Ecto neural progenitor cell (in vitro differentiated cells): ENCODE measurements around the gene TRIM44.
"Not testable (repeated sequence)": the region's sequence is repeated elsewhere in the genome, so short reads cannot be mapped to it uniquely, and the experiment has no call there.

Source experiments
- DNase-seq: peaks from one replicate; pipeline ENCODE4 v3.0.0-alpha.2; 2018; ENCODE audit warnings: low spot score

The TRIM44 gene

DNA sequence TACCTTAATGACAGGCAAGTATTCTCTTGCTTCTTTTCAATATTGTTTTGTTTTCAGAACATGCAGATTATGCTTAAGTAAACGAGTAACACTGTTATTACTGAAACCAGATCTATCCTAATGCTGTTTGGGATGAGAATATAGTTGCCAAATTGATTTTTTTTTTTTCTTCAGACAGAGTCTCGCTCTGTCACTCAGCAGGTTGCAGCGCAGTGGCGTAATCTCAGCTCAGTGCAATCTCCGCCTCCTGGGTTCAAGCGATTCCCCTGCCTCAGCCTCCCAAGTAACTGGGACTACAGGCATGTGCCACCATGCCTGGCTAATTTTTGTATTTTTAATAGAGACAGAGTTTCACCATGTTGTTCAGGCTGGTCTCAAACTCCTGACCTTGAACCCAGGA is 91.0 kb downstream of the TRIM44 start:
- DNase-seq, result not testable (repeated sequence)

DNA sequence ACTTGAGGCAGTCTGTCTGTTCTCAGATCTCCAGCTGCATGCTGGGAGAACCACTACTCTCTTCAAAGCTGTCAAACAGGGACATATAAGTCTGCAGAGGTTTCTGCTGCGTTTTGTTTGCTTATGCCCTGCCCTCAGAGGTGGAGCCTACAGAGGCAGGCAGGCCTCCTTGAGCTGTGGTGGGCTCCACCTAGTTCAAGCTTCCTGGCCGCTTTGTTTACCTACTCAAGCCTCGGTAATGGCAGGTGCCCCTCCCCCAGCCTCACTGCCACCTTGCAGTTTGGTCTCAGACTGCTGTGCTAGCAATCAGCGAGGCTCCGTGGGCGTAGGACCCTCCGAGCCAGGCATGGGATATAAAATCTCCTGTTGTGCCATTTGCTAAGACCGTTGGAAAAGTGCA is 97.4 kb downstream of the TRIM44 start:
- not testable (repeated sequence) for DNase-seq

DNA sequence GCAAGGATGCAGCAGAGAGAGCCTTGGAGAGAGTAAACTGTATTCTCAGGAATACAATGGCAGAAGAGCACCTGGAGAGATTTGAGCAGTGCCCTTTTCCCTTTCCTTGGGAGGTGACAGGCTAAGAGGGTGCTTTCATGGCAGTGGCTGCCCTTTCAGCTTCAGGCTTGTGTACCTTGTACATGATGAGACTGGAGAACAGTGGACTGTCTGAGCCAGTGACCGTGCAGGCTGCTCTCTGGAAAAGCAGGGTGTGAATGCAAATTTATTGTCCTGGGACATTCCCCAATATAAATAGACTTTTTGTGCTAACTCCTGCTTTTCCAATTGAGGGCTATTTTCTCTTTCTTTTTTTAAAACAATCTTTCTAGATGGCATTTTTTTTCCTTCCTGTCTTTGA is 99.3 kb downstream of the TRIM44 start:
- no peak for DNase-seq

DNA sequence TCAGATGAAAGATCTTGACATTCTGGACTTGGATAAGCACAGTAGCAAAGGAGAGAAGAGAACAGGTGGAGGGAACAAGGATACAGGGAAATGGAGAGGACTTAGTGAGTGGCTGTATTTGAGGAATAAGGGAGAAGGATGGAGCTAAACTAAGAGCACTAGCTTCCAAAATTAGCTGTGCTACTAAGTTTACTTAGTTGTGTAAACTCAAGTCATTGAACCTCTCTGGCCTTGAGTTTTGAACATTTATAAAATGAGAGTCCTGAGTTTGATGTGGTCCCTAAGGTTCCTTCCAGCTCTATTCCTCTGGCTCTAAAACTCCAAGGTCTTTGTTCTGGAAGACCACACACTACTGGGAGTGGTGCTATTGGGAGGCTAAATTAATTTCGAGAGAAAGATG is 100.7 kb downstream of the TRIM44 start:
- DNase-seq, result no peak

DNA sequence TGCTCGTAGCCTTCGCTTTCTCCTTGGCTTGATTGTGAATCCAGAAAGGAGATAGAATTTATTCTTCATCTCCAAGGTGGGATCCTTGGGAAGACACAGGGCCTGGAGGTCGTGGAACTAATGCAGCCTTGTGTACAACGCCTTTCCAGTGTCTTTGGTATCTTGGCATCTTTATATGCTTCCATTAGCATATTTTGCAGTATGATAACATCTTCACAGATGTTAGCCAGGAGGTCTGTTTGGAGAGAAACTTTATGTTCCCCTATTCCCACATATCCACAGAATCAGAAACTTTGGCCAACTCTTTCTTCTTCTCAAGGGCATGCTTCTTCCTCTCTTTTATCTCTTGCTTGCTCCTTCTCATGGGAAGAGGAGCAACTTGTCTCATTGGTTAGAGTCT is 101.2 kb downstream of the TRIM44 start:
- no peak for DNase-seq

DNA sequence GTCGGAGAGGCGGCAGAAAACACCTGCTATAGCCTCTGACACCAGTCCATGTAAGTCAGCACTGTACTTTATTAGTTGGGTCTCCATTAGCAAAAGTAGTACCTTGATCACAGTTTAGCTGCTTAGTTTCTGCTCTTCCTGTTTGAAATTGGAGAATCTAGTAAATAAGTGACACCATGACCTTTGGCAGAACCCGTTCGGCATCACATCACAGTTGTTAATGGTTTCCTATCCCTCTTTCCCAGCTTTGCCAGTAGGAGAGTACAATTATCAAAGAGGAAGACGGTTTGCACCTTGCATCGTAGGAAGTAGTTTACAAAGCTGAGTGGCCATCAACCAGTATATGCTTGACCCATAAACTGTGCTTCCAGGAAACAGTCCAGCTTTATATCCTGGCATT is 101.8 kb downstream of the TRIM44 start:
- no peak for DNase-seq

DNA sequence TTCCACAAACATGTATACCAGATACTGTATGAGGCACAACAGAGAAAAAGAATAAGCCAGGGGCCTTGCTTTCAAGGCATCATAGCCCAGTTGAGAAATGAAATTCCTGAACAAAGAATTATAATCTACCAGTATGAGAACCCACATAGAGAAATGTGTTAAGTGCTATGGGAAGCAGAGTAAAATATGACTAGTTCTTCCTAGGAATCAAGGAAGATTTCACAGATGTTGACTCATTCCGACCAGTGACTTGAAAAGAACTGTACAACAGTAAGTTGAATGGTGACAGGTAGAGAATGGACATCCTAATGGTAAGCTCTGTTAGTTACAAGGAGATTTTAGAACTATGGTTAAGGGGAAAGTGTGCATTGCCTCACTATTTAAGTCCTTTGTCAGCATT is 102.6 kb downstream of the TRIM44 start:
- DNase-seq, result no peak

DNA sequence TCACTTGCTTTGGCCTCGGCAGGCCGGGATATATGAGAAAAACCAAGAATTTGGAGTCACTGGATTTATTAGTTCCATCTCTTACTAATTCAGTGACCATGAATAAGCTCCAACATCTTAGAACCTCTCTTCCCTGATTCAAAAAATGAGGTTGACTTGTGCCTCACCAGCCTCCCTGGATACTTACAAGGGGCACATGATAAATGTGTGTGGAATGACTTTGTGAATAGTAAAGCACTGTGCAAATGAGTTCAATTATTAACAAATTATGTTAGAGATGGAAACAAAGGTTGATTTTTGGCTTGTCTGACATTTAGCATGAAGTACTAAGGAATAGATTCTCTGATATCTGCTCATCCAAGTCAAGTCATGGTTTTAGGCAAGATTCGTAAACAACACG is 104.1 kb downstream of the TRIM44 start:
- DNase-seq, result no peak

DNA sequence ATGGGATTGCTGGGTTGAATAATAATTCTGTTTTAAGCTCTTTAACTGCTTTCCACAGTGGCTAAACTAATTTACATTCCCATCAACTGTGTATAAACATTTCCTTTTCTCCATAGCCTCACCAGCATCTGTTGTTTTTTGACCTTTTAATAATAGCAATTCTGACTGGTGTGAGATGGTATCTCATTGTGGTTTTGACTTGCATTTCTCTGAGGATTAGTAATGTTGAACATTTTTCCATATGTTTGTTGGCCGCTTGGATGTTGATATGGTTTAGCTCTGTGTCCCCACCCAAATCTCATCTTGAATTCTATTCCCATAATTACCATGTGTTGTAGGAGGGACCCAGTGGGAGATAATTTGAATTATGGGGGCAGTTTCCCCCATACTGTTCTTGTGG is 107.8 kb downstream of the TRIM44 start:
- DNase-seq, result not testable (repeated sequence)

DNA sequence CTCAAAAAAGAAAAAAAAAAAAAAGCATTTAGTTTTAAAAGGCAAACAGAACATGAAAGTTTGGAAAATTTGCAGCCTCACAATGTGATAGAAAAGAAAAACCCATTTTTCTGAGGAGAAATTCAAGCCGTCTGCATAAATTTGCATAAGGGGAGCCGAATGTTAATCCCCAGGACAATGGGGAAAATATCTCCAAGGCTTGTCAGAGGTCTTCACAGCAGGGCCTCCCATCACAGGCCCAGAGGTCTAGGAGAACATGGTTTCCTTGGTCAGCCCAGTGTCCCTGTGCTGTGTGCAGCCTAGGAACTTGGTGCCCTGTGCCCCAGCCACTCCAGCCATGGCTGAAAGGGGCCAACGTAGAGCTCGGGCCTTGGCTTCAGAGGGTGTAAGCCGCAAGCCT is 109.1 kb downstream of the TRIM44 start:
- DNase-seq, result no peak

DNA sequence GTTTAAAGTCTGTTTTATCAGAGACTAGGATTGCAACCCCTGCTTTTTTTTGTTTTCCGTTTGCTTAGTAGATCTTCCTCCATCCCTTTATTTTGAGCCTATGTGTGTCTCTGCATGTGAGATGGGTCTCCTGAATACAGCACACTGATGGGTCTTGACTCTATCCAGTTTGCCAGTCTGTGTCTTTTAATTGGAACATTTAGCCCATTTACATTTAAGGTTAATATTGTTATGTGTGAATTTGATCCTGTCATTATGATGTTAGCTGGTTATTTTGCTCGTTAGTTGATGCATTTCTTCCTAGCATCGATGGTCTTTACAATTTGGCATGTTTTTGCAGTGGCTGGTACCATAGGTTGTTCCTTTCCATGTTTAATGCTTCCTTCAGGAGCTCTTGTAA is 114.7 kb downstream of the TRIM44 start:
- not testable (repeated sequence) for DNase-seq

DNA sequence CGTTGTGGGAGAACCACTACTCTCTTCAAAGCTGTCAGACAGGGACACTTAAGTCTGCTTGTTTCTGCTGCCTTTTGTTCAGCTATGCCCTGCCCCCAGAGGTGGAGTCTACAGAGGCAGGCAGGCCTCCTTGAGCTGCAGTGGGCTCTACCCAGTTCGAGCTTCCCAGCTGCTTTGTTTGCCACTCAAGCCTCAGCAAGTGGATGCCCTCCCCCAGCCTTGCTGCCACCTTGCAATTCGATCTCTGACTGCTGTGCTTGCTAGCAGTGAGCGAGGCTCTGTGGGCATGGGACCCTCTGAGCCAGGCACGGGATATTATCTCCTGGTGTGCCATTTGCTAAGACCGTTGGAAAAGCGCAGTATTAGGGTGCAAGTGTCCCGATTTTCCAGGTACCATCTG is 116.4 kb downstream of the TRIM44 start:
- DNase-seq, result not testable (repeated sequence)

DNA sequence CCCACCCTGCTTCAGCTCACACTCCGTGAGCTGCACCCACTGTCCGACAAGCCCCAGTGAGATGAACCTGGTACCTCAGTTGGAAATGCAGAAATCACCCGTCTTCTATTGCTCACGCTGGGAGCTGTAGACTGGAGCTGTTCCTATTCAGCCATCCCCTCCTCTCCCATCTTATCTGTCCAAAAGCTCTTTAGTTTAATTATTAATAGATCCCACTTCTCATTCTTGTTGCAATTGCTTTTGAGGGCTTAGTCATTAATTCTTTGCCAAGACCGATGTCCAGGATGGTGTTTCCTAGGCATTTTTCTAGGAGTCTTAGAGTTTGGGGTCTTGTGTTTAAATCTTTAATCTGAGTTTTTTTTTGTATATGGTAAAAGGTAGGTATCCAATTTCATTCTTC is 116.8 kb downstream of the TRIM44 start:
- no peak for DNase-seq

DNA sequence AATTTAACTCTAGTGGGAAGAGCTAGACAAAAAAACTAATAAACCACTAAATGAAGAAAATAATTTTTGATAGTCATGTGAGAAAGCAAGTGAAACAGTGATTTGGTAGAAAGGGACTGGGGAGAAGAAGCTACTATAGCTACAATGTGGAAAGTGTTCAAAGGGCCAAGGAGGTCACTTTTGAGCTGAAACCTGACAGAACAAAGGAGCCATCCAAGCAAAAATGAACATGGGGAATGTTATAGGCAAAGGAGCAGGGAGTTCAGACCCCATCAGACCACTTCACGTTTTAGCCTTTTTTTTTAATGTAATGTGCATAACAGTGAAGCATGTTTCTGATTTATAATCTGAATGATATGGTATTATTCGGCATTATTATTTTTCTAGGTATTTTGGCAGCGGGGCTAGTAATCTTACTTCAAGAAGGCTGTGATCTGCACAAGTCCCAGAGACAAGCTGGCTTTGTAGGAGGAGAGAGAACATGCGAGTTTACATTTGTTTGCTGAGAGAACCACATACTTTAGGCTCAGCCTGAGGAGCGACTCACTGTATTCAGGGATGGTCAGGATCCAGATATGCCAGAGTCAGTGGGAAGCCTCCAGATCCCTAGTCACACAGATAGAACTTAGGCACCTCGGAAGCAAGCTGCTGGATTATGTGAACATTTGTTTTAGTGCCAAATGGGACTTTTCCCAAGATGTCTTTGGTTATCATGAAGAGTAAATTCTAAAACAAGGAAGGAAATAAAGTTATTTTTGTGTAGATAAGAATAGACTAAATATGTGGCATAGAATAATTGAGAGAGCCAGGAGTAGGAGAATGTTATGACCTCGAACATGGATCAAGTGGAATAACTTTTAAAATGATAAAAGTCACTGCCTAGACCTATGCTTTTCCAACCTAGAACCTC is 118.6 kb downstream of the TRIM44 start:
- no peak for DNase-seq

DNA sequence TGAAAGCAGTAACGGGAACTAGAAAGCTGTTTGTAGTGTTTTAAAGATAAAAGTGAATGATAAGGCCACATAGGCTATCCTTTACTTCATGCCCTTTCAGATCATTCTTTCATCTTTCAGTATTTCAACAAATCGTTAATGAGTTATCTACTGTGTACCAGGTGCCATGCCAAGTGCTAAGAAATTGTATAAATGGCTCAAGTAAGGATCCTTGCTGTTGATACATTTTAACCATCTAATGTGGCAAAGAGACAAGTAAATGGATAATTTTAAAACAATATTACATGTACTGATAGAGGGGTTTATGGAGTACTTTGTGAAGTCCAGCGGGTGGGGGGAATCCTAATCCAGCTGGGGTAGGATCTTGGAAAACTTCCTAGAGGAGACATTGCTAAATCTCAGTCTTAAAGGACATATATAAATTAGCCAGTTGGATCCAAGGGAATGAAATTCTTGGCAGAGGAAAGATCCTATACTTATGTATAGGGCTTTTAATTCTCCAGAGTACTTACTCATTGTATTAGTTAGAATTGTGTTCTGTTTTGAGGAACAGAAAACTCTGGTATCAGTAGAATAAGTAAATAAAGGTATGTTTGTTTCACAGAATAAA is 119.4 kb downstream of the TRIM44 start:
- no peak for DNase-seq

DNA sequence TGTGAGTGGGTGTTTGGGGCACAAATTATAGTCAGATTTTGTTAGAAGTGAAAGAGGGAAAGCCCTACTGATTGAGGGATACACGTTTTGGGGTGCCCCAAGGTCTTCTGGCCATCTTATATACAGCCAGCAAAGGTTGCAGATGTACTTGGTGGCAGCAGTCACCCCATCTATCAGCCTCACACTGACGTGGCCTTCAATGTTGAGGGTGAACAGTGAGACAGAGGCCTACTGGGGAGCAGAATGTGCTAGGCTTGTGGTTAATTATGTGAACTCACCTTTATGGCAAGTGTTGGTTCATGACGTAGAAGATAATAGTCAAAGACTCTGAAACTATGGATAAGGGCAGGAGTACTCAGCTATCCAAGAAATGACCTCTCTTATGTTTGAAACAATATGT is 121.2 kb downstream of the TRIM44 start:
- no peak for DNase-seq

DNA sequence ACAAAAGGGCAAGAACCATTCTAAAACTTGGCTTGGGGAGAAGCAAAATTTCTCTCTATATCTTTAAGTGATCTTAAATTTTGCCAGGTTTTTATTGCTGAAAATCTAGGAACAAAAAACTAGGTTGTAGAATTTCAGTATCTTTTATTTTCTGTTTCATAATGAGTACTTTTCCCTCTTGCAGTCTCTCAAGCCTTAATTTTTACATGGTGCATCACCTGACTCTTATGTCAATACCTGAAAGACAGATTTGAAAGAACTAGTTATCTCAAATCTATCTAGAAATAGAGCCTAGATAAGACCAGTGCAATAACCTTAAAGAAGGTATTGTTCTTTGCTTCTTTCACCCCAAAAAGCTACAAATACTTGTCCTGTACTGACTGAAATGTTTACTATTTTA is 122.1 kb downstream of the TRIM44 start:
- no peak for DNase-seq

DNA sequence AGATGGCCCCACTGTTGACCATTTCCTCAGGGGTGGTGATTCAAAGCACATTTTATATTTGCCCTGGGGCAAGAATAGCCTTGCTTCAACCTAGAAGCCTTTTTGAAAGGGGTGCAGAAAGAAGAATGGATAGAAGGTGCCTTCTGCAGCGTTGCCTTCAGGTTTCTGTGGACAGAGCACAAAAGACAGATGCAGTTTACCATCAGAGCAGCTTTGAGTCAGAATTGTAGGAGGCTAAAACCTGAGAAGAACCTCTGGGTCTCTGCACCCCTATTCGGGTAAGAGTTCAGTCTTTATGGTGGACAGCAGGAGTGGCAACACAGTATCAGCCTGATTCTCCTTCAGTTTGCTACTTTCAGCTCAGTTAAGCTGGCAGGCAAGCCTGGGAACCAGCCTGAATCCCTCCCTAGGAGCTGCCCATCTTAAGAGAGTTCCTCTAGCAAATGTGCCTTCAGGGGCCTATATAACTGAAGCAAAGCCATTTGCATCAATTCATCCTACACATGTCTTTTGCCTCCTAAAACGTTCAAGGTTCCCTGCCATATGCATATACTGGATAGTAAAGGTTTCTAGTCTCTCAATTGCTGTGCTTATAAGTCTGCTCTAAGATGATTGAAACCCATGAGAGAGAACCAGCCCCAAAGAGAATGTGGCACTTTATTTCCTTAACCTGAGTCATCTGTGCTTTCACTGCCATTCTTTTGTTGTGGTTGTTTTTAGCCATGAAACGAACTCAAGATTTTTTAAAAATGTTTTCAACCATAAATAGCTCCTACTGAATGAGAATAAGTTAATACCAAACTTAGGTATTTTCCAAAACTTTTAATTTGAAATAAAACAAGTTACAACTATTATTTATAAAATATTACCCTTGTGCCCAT is 123.0 kb downstream of the TRIM44 start:
- no peak for DNase-seq

DNA sequence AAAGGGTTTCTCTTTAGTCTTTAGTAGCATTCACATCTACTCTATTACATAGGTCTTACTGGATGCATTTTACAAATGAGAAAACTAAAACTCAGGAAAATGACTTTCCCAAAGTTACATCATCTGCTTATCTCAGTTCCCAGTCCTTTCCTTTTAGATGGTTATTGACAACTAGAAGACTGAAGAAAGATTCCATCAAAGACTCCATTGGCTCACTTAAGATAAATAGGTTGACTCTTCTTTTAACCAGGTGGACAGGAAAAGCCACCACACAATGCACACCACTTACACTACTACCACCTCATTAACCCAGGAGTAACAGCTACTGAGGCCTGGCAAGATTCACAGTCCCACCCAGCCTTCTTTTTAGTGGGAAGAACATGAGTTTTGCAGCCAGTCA is 123.6 kb downstream of the TRIM44 start:
- DNase-seq, result no peak

DNA sequence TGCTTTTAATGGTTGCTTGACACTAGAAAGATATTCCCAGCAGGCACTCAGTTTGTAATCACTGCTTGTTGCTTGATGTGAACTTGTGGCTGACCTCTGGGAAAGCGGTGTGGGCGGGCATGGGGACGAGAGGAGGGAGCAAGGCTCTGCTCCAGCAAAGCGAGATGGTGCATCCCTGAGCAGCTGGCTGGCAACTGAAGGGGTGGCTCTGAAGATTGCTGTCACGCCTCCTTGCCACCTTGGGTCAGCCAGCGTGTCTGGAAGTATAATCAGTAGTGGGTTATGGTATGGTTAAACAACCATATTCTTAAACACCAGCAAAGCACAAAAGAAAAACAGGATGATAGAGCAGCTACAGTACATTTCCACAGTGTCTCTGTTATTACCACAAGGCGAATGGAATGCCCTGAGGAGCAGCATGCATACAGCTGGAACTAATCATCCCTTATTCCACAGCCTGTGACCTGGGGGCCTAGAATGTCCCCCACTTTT is 124.5 kb downstream of the TRIM44 start:
- DNase-seq, result no peak

DNA sequence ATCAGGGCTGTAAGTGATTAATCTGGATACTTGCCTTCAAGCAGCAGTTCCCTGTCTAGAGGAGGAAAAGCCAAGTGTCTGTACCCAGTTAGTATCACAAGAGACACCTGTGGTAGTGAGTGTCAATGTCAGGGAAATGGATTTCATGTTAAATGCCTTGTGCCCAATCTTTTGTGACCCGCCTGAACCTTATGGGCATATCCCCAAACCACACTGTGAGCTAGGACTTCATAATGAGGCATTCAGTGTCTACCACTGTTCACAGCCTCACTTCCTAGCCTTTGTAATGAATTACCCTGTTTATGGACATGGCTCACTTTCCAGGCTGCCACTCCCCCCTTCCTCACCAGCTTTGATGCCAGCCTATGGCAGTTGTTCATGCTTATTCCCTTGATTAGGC is 125.1 kb downstream of the TRIM44 start:
- DNase-seq, result no peak
